Measurements from ENCODE around the gene MAPK10.

MAPK10 gene

DNA sequence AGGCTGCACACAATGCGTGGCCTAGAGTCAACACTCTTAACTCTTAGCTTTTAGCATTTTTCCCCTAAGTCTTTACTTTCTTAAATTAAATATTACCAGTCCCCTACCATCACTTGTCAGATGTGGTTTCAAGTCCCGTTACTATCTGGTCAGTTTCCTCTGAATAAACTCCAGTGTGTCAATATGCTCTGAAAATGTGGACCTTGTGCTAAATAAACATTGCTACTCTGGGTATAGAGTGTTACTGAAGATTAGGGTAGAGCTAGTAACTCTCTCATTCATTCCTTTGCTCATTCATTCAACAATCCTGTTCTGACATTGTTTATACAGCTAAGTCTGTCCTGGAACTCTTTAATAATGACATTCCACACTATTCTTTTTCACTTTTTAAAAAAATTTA is 251.0 kb downstream of the MAPK10 start:
- no peak for DNase-seq (ENCODE audit: low spot score)
- CTCF ChIA-PET = no interaction called here
- TF ChIP-seq, protein P1, sequence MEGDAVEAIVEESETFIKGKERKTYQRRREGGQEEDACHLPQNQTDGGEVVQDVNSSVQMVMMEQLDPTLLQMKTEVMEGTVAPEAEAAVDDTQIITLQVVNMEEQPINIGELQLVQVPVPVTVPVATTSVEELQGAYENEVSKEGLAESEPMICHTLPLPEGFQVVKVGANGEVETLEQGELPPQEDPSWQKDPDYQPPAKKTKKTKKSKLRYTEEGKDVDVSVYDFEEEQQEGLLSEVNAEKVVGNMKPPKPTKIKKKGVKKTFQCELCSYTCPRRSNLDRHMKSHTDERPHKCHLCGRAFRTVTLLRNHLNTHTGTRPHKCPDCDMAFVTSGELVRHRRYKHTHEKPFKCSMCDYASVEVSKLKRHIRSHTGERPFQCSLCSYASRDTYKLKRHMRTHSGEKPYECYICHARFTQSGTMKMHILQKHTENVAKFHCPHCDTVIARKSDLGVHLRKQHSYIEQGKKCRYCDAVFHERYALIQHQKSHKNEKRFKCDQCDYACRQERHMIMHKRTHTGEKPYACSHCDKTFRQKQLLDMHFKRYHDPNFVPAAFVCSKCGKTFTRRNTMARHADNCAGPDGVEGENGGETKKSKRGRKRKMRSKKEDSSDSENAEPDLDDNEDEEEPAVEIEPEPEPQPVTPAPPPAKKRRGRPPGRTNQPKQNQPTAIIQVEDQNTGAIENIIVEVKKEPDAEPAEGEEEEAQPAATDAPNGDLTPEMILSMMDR (conservative IDR thresholded peaks at IDR 0.05; ENCODE audit: low read depth) = no peak
- H3K27ac ChIP-seq = no peak overlapping the region
- POLR2A ChIA-PET (ENCODE audit: low non-redundant PET) = no interaction called here

DNA sequence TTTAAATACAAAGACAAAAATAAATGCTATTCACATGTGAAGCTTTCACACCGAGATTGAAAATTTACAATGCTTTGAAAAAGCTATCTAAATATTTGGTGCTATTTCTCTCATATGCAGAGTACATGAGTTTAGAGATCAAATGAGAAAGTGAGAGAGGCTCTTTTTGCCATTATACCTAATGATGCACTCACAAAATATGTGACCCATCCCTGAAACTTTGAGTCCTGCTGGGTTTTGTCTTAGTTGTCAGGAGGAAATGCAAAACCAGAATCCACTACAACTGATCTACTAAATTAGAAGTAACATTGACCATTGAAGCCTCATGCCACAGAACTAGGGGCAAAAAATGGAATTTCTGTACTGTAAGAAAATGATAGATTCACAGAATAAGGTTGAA is 251.7 kb downstream of the MAPK10 start:
- CTCF ChIA-PET = no interaction called here
- TF ChIP-seq, protein P1 (conservative IDR thresholded peaks at IDR 0.05; ENCODE audit: low read depth) = no peak
- no peak overlapping the region for H3K27ac ChIP-seq
- POLR2A ChIA-PET (ENCODE audit: low non-redundant PET) = no interaction called here
- no peak for DNase-seq (ENCODE audit: low spot score)

DNA sequence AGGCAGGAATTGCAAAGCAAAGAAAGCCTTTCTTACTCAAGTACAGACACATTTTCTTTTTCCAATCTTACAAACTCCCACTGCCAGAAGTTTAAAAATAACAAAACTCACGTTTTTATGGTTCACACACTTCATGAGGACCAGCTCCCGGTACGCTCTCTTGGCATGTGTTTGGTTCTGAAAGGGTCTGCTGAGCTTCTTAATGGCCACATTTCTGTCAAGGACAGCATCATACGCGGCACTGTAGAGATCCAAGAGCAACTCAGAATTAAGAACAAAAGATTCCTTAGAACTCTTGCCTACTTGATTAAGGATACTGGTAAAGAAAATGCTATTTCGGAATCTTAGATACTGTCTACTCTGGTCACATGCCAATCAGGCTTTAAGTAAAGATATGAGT is 252.7 kb downstream of the MAPK10 start:
- CTCF ChIA-PET = no interaction called here
- POLR2A ChIA-PET (ENCODE audit: low non-redundant PET) = no interaction called here
- TF ChIP-seq, protein P1 (conservative IDR thresholded peaks at IDR 0.05; ENCODE audit: low read depth) = no peak

DNA sequence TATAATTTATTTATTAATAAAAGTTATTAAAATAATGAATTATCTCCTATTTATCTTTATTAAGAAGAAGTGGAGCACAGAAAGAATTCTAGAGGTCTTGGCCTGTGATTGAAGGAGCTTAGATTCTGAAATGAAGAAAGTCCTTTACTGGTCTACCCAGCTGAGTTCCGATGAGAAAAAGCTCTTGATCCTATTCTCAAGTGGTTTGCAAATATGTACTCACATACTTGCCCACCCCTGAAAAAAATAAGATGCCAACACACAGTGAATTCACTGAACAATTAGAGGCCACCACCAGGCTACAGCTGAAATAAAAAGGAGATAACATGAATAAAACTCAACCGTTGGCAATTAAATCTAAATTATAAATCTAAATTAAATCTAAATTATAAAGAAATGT is 253.4 kb downstream of the MAPK10 start:
- CTCF ChIA-PET = interaction anchor here (0.6 to 0.8 kb wide), 3 partner anchors 20 to 734 kb away, joined by 3 read pairs; no protein-coding TSS in a partner anchor
- DNase-seq (ENCODE audit: low spot score) = no peak
- H3K27ac ChIP-seq = no peak overlapping the region
- POLR2A ChIA-PET (ENCODE audit: low non-redundant PET) = no interaction called here
- TF ChIP-seq, protein P1 (conservative IDR thresholded peaks at IDR 0.05; ENCODE audit: low read depth) = no peak

More for the DNA sequence above, 252.7 kb downstream of the MAPK10 start:
- H3K27ac ChIP-seq = no peak overlapping the region
- no peak for DNase-seq (ENCODE audit: low spot score)

DNA sequence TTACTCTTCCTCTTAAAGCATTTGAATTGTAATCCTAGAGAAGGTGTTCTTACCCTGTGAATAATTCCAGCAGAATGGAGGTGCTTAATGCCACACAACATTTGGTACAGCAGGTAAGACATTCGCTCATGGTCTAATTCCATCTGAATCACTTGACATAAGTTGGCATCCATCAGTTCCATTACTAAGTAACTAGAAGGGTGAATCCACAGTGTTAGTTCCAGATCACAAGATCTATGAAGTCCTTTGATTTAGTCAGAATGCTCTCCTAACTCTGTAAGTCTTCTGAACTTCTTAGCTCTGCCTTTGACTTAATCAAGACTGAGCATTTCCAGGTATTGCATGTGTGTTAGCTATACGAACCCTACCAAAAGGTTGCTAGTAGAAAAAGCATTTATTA is 258.0 kb downstream of the MAPK10 start:
- TF ChIP-seq, protein P1 (conservative IDR thresholded peaks at IDR 0.05; ENCODE audit: low read depth) = no peak
- POLR2A ChIA-PET (ENCODE audit: low non-redundant PET) = no interaction called here
- H3K27ac ChIP-seq = no peak overlapping the region
- CTCF ChIA-PET = no interaction called here
- no peak for DNase-seq (ENCODE audit: low spot score)

DNA sequence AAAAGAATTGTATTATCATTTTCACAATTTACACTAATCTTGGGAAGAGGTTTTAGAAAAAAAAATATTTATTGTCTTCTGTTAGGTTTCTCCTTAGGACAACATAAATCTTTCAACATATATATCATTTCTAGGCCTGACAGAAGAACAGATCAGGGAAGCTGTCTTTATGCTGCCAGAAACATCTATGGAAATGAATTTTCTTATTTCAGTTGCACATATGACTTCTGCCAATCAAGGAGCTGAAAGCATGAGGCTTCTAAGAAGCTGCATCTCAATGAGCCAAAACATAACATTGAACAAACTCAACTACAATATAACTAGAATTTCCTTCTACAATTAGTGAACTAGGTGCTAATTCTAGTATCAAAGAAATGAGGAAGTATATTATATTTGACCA is 258.4 kb downstream of the MAPK10 start:
- TF ChIP-seq, protein P1 (conservative IDR thresholded peaks at IDR 0.05; ENCODE audit: low read depth) = no peak
- CTCF ChIA-PET = no interaction called here
- POLR2A ChIA-PET (ENCODE audit: low non-redundant PET) = no interaction called here
- no peak for DNase-seq (ENCODE audit: low spot score)
- no peak overlapping the region for H3K27ac ChIP-seq

Measured in RWPE1 (cell line).